Neural cell (in vitro differentiated cells): ENCODE data around the gene FCMR. TPM values are rescaled to one million over a fixed set of nuclear protein-coding genes. Genes with fewer than 3 reads are reported as not detected.

Experiments
- H2AFZ ChIP-seq: fragments of 200-600, 300-800 bp; sonication (generic), shearing (Covaris generic); 2 replicates; pipeline ENCODE4 v1.6.0; 2014; ENCODE audit warnings: low read depth, mild to moderate bottlenecking, antibody characterized with exemption, low read length, moderate library complexity
- H3F3A ChIP-seq: fragments of 200-600 bp; shearing (Covaris generic); 2 replicates; pipeline ENCODE4 v1.6.1; 2016; ENCODE audit warnings: mild to moderate bottlenecking, moderate library complexity, mixed read lengths, antibody characterized with exemption, low read length; ENCODE audit not compliant: insufficient read depth, poor library complexity, severe bottlenecking
- H3K27ac ChIP-seq: fragments of 200-600, 300-800 bp; sonication (generic), shearing (Covaris generic); 2 replicates; pipeline ENCODE4 v1.5.1; 2014; ENCODE audit warnings: mild to moderate bottlenecking, low read length, moderate library complexity
- H3K27me3 ChIP-seq: fragments of 300-800, 200-600 bp; sonication (generic), shearing (Covaris generic); 2 replicates; pipeline ENCODE4 v1.6.0; 2014; ENCODE audit warnings: mild to moderate bottlenecking, low read depth, low read length, moderate library complexity; ENCODE audit not compliant: insufficient read depth
- H3K36me3 ChIP-seq: fragments of 300-800, 200-600 bp; sonication (generic), shearing (Covaris generic); 2 replicates; pipeline ENCODE4 v1.5.1; 2014; ENCODE audit warnings: mild to moderate bottlenecking, antibody characterized with exemption, low read length, moderate library complexity; ENCODE audit not compliant: insufficient read depth
- H3K4me2 ChIP-seq: fragments of 300-800, 200-600 bp; sonication (generic), shearing (Covaris generic); 2 replicates; pipeline ENCODE4 v1.6.0; 2014; ENCODE audit warnings: mild to moderate bottlenecking, low read length
- H3K4me3 ChIP-seq: fragments of 300-800, 200-600 bp; sonication (generic), shearing (Covaris generic); 2 replicates; pipeline ENCODE4 v1.5.1; 2014; ENCODE audit warnings: mild to moderate bottlenecking, low read length, moderate library complexity
- H3K79me2 ChIP-seq: fragments of 200-600 bp; shearing (Covaris generic); replicated peaks from 2 replicates; pipeline ENCODE4 v1.6.0; 2014; ENCODE audit warnings: mild to moderate bottlenecking, low read length, moderate library complexity; ENCODE audit not compliant: insufficient read depth
- H3K9ac ChIP-seq: fragments of 300-800, 200-600 bp; sonication (generic), shearing (Covaris generic); 2 replicates; pipeline ENCODE4 v1.6.1; 2016; ENCODE audit warnings: mild to moderate bottlenecking, low read length, mixed read lengths
- H3K9me2 ChIP-seq: fragments of 200-600 bp; shearing (Covaris generic); 2 replicates; pipeline ENCODE4 v1.6.1; 2016; ENCODE audit warnings: mild to moderate bottlenecking, low read length, mixed read lengths; ENCODE audit not compliant: insufficient read depth
- H3K9me3 ChIP-seq: fragments of 200-600, 300-800 bp; sonication (generic), shearing (Covaris generic); 2 replicates; pipeline ENCODE4 v1.6.1; 2016; ENCODE audit warnings: mild to moderate bottlenecking, mixed run types, low read length, moderate library complexity, mixed read lengths
- H4K20me1 ChIP-seq: fragments of 200-600 bp; shearing (Covaris generic); 2 replicates; pipeline ENCODE4 v1.6.1; 2016; ENCODE audit warnings: mild to moderate bottlenecking, mixed run types; ENCODE audit not compliant: insufficient read depth
- CTCF ChIP-seq: fragments of 450-650 bp; IDR thresholded peaks from 2 replicates; pipeline ENCODE4 v1.5.1; 2014; ENCODE audit warnings: antibody characterized with exemption, mild to moderate bottlenecking, moderate library complexity; ENCODE audit not compliant: poor library complexity, severe bottlenecking
- EP300 ChIP-seq: fragments of 450-650 bp; conservative IDR thresholded peaks from 2 replicates; pipeline ENCODE4 v1.6.1; 2014; ENCODE audit warnings: antibody characterized with exemption, mild to moderate bottlenecking, moderate library complexity; ENCODE audit not compliant: poor library complexity, severe bottlenecking
- EZH2 ChIP-seq: fragments of 200-600, 300-800 bp; shearing (Covaris generic), sonication (generic); IDR thresholded peaks from 2 replicates; pipeline ENCODE4 v1.6.1; 2014; ENCODE audit warnings: antibody characterized with exemption, low read length, borderline replicate concordance, mild to moderate bottlenecking; ENCODE audit not compliant: insufficient read depth, poor library complexity, severe bottlenecking
- MXI1 ChIP-seq: fragments of 450-650 bp; conservative IDR thresholded peaks from 2 replicates; pipeline ENCODE4 v1.6.1; 2014; ENCODE audit warnings: antibody characterized with exemption, mild to moderate bottlenecking; ENCODE audit not compliant: poor library complexity, severe bottlenecking
- POLR2AphosphoS5 ChIP-seq: IDR thresholded peaks from 2 replicates; pipeline ENCODE4 v1.6.1; 2012
- RAD21 ChIP-seq: fragments of 450-650 bp; conservative IDR thresholded peaks from 2 replicates; pipeline ENCODE4 v1.6.1; 2014; ENCODE audit warnings: antibody characterized with exemption, mild to moderate bottlenecking, moderate library complexity
- REST ChIP-seq: IDR thresholded peaks from 2 replicates; pipeline ENCODE4 v1.6.1; 2012; ENCODE audit warnings: borderline replicate concordance
- SMC3 ChIP-seq: fragments of 450-650 bp; conservative IDR thresholded peaks from 2 replicates; pipeline ENCODE4 v1.6.1; 2014; ENCODE audit warnings: antibody characterized with exemption, mild to moderate bottlenecking, moderate library complexity; ENCODE audit not compliant: poor library complexity
- TAF1 ChIP-seq: IDR thresholded peaks from 2 replicates; pipeline ENCODE4 v1.6.1; 2012; ENCODE audit warnings: low read depth
- polyA plus RNA-seq: library from polyadenylated mRNA; depleted of rRNA; stranded (reverse); fragments of >200 nt; gene quantifications from 2 replicates; pipeline ENCODE4 v1.2.3, GENCODE V29; 2014

FCMR gene
- polyA plus RNA-seq, 1 donor from 2014 or later = not detected

- no peaks in the 10 kb centered on the region for H3K27me3 ChIP-seq
- H3K4me3 ChIP-seq = no peak overlapping the region
- no peaks in the 10 kb centered on the region for H4K20me1 ChIP-seq
- TF ChIP-seq EZH2 = no peak
- no peak for TF ChIP-seq POLR2AphosphoS5
- no peak for TF ChIP-seq EP300
- no peak overlapping the region for H3K27ac ChIP-seq
- no peaks in the 10 kb centered on the region for H3K79me2 ChIP-seq
- no peak overlapping the region for H3K4me2 ChIP-seq
- H3K9me3 ChIP-seq = no peaks in the 10 kb centered on the region
- H3K9me2 ChIP-seq = no peaks in the 10 kb centered on the region
- no peaks in the 10 kb centered on the region for H3F3A ChIP-seq
- H2AFZ ChIP-seq = no peak overlapping the region
- H3K36me3 ChIP-seq = no peaks in the 10 kb centered on the region
- no peak overlapping the region for H3K9ac ChIP-seq
Measured at GRCh38 chr1:206947255-206947654, 25.5 kb upstream of the FCMR start.

- Histone ChIP-seq H3K27ac (no peak within 1 kb of the TSS), H3K9ac (no peak within 1 kb of the TSS), H3K9me3 (no peaks in the 10 kb centered on the region), H3F3A (no peaks in the 10 kb centered on the region), H3K27me3 (no peaks in the 10 kb centered on the region), H3K9me2 (no peaks in the 10 kb centered on the region), H3K4me3 (no peak within 1 kb of the TSS), H3K79me2 (no peaks in the 10 kb centered on the region), H3K4me2 (no peak within 1 kb of the TSS), H3K36me3 (no peaks in the 10 kb centered on the region), H4K20me1 (no peaks in the 10 kb centered on the region), H2AFZ (no peak within 1 kb of the TSS)
- TF ChIP-seq TAF1 (no peak), EZH2 (no peak), CTCF (no peak), EP300 (no peak), MXI1 (no peak), RAD21 (no peak), POLR2AphosphoS5 (no peak), SMC3 (no peak), REST (no peak)
Measured at GRCh38 chr1:206946261-206946660, 24.5 kb upstream of the FCMR start, which contains the start of gene PIGR. PIGR (minus strand) TSS chr1:206946466; CDS start chr1:206940531, 5,935 bp downstream.
